Measurements from ENCODE around the gene OR2A2.

The OR2A2 gene

DNA sequence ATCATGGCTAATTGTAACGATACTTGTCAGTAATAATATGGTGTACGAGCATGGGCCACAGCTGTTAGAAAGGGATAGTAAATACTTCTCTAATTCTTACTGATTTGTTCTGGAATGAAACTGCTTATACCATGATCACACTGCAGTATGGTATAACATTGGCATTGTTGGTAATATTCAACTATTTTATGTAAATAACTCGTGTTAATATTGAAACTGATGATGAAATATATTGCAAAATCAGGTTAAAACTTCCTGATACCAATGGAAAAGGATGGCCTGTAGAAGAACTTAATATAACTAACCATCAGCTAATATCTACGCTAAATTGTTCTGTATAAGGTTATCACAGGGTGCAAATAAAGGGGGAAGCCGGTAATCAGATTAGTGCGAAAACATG lies 23.9 kb downstream of the OR2A2 start:
- Histone ChIP-seq H3K36me3 (ENCODE audit: low read length) (no peaks in the 10 kb centered on the region), H3K4me3 (ENCODE audit: insufficient read depth, low read length, poor library complexity, severe bottlenecking) (no peak overlapping the region), H3K4me2 (ENCODE audit: low read depth, low read length, poor library complexity, severe bottlenecking) (no peak overlapping the region), H3F3A (ENCODE audit: insufficient read depth) (no peaks in the 10 kb centered on the region), H3K9me3 (ENCODE audit: insufficient read depth, low read length) (no peaks in the 10 kb centered on the region), H3K9ac (ENCODE audit: low read length) (no peak overlapping the region), H3K79me2 (ENCODE audit: insufficient read depth, low read length) (no peaks in the 10 kb centered on the region), H3K27me3 (ENCODE audit: low read length) (no peaks in the 10 kb centered on the region), H2AFZ (ENCODE audit: low read depth, low read length, severe bottlenecking) (no peak overlapping the region), H3K27ac (ENCODE audit: low read depth, low read length) (no peak overlapping the region), H3K9me2 (replicated peaks; ENCODE audit: insufficient read depth, low read length) (no peaks in the 10 kb centered on the region), H4K20me1 (ENCODE audit: low read depth, low read length) (no peaks in the 10 kb centered on the region; the same call in 1 of the 2 replicates)
- TF ChIP-seq, protein P1, sequence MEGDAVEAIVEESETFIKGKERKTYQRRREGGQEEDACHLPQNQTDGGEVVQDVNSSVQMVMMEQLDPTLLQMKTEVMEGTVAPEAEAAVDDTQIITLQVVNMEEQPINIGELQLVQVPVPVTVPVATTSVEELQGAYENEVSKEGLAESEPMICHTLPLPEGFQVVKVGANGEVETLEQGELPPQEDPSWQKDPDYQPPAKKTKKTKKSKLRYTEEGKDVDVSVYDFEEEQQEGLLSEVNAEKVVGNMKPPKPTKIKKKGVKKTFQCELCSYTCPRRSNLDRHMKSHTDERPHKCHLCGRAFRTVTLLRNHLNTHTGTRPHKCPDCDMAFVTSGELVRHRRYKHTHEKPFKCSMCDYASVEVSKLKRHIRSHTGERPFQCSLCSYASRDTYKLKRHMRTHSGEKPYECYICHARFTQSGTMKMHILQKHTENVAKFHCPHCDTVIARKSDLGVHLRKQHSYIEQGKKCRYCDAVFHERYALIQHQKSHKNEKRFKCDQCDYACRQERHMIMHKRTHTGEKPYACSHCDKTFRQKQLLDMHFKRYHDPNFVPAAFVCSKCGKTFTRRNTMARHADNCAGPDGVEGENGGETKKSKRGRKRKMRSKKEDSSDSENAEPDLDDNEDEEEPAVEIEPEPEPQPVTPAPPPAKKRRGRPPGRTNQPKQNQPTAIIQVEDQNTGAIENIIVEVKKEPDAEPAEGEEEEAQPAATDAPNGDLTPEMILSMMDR (IDR thresholded peaks at IDR 0.05; ENCODE audit: insufficient read depth, low read length, poor library complexity, severe bottlenecking) = no peak
- TF ChIP-seq EZH2phosphoT487 (conservative IDR thresholded peaks at IDR 0.05; ENCODE audit: low read length) = no peak

DNA sequence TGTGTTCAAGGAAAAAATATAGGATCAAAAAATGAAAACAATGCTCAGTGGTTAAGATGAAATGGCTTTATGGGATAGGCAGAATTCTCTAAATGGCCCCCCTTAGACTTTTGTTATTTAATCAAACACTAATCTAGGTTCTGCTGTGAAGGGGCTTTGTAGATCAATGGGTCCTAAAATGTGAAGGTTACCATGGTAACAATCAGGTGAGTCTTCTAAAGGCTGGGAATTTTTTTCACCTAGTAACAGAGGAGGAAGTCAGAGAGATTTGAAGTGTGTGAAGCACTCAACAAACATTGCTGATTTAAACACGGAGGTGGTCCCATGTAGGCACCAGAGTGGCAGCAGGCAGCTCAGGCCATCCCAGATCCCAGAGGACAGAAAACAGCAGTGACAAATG lies 24.7 kb downstream of the OR2A2 start:
- TF ChIP-seq, protein P1 (IDR thresholded peaks at IDR 0.05; ENCODE audit: insufficient read depth, low read length, poor library complexity, severe bottlenecking) = no peak
- Histone ChIP-seq H3K79me2 (ENCODE audit: insufficient read depth, low read length) (no peaks in the 10 kb centered on the region), H4K20me1 (ENCODE audit: low read depth, low read length) (no peaks in the 10 kb centered on the region; the same call in 1 of the 2 replicates), H3K4me3 (ENCODE audit: insufficient read depth, low read length, poor library complexity, severe bottlenecking) (no peak overlapping the region), H3K4me2 (ENCODE audit: low read depth, low read length, poor library complexity, severe bottlenecking) (no peak overlapping the region), H3K27me3 (ENCODE audit: low read length) (no peaks in the 10 kb centered on the region), H3K9me2 (replicated peaks; ENCODE audit: insufficient read depth, low read length) (no peaks in the 10 kb centered on the region), H3K36me3 (ENCODE audit: low read length) (no peaks in the 10 kb centered on the region), H3K27ac (ENCODE audit: low read depth, low read length) (no peak overlapping the region), H3K9me3 (ENCODE audit: insufficient read depth, low read length) (no peaks in the 10 kb centered on the region), H3F3A (ENCODE audit: insufficient read depth) (no peaks in the 10 kb centered on the region), H3K9ac (ENCODE audit: low read length) (no peak overlapping the region), H2AFZ (ENCODE audit: low read depth, low read length, severe bottlenecking) (no peak overlapping the region)

DNA sequence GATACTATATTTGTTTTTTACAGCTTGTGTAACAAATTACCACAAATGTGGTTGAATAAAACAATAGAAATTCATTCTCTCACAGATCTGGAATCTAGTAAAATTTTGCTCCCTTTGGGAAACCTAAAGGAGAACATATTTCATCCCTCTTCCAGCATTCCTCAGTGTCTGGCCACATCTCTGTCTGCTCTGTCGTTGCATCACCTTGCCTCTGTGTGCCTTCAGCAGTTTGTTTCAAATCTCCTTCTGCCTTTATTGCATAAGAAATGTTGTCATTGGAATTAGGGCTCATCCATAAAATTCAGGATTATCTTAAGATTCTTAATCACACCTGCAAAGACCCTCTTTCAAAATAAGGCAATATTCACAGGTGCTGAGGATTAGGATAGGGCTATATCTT lies 28.1 kb downstream of the OR2A2 start:
- H3K9ac ChIP-seq (ENCODE audit: low read length) = no peak overlapping the region
- no peaks in the 10 kb centered on the region for H3F3A ChIP-seq (ENCODE audit: insufficient read depth)
- H3K9me2 ChIP-seq (replicated peaks; ENCODE audit: insufficient read depth, low read length) = no peaks in the 10 kb centered on the region
- no peaks in the 10 kb centered on the region for H3K36me3 ChIP-seq (ENCODE audit: low read length)
- no peak for TF ChIP-seq EZH2phosphoT487 (conservative IDR thresholded peaks at IDR 0.05; ENCODE audit: low read length)
- TF ChIP-seq, protein P1 (IDR thresholded peaks at IDR 0.05; ENCODE audit: insufficient read depth, low read length, poor library complexity, severe bottlenecking) = no peak
- H3K27ac ChIP-seq (ENCODE audit: low read depth, low read length) = no peak overlapping the region
- H3K27me3 ChIP-seq (ENCODE audit: low read length) = no peaks in the 10 kb centered on the region
- no peak overlapping the region for H2AFZ ChIP-seq (ENCODE audit: low read depth, low read length, severe bottlenecking)
- H4K20me1 ChIP-seq (ENCODE audit: low read depth, low read length) = no peaks in the 10 kb centered on the region; the same call in 1 of the 2 replicates
- H3K4me3 ChIP-seq (ENCODE audit: insufficient read depth, low read length, poor library complexity, severe bottlenecking) = no peak overlapping the region
- no peaks in the 10 kb centered on the region for H3K9me3 ChIP-seq (ENCODE audit: insufficient read depth, low read length)
- no peaks in the 10 kb centered on the region for H3K79me2 ChIP-seq (ENCODE audit: insufficient read depth, low read length)
- H3K4me2 ChIP-seq (ENCODE audit: low read depth, low read length, poor library complexity, severe bottlenecking) = no peak overlapping the region

Data from SU-DHL-6 (cell line).